SK-N-SH treated with all-trans-retinoic acid at 6 μM for 48 hours (cell line): ENCODE measurements around the gene KAZALD1.
A peak's percentile ranks its signal among the peaks of the same experiment; 100 is the strongest.

Experiments
- ATAC-seq: fragments of 200-7000 bp; cut with Tn5 transposase; 3 replicates; pipeline ENCODE4 v1.9.1; 2020; ENCODE audit warnings: mild to moderate bottlenecking, moderate library complexity
- ARNTL ChIP-seq: fragments of 450-650 bp; formaldehyde crosslinking; IDR thresholded peaks from 2 replicates; pipeline ENCODE4 v1.5.0; 2020; ENCODE audit warnings: low read depth, mild to moderate bottlenecking, moderate library complexity, borderline replicate concordance
- BACH2 ChIP-seq: fragments of 250-450 bp; sonication (Bioruptor Pico); IDR thresholded peaks from 2 replicates; pipeline ENCODE4 v1.9.0; 2021; ENCODE audit warnings: mild to moderate bottlenecking, borderline replicate concordance
- CREB5 ChIP-seq: fragments of 250-450 bp; sonication (Bioruptor Pico); IDR thresholded peaks from 2 replicates; pipeline ENCODE4 v1.5.1; 2020; ENCODE audit warnings: low read depth, mild to moderate bottlenecking, moderate library complexity
- CSRNP3 ChIP-seq: fragments of 250-450 bp; sonication (Bioruptor Pico); IDR thresholded peaks from 2 replicates; pipeline ENCODE4 v1.5.1; 2021; ENCODE audit warnings: mild to moderate bottlenecking, moderate library complexity
- ESRRG ChIP-seq: fragments of 250-450 bp; sonication (Bioruptor Pico); IDR thresholded peaks from 2 replicates; pipeline ENCODE4 v1.6.1; 2021; ENCODE audit warnings: mild to moderate bottlenecking
- GLIS3 ChIP-seq: fragments of 250-450 bp; sonication (Bioruptor Pico); IDR thresholded peaks from 2 replicates; pipeline ENCODE4 v1.5.0; 2020; ENCODE audit warnings: mild to moderate bottlenecking, moderate library complexity
- OSR1 ChIP-seq: fragments of 250-450 bp; sonication (Bioruptor Pico); IDR thresholded peaks from 2 replicates; pipeline ENCODE4 v1.8.0; 2022; ENCODE audit warnings: moderate library complexity, mild to moderate bottlenecking, inconsistent platforms
- POU6F1 ChIP-seq: fragments of 250-450 bp; sonication (Bioruptor Pico); IDR thresholded peaks from 2 replicates; pipeline ENCODE4 v1.8.0; 2021; ENCODE audit warnings: low read depth, mild to moderate bottlenecking, moderate library complexity, borderline replicate concordance
- PPARA ChIP-seq: fragments of 250-450 bp; sonication (Bioruptor Pico); IDR thresholded peaks from 2 replicates; pipeline ENCODE4 v1.5.0; 2020; ENCODE audit warnings: mild to moderate bottlenecking, borderline replicate concordance
- SNAI2 ChIP-seq: fragments of 250-450 bp; sonication (Bioruptor Pico); IDR thresholded peaks from 2 replicates; pipeline ENCODE4 v1.5.0; 2020; ENCODE audit warnings: mild to moderate bottlenecking, moderate library complexity
- TCF4 ChIP-seq: fragments of 250-450 bp; sonication (Bioruptor Pico); IDR thresholded peaks from 2 replicates; pipeline ENCODE4 v1.8.0; 2021; ENCODE audit warnings: mild to moderate bottlenecking, moderate library complexity, borderline replicate concordance
- TOX ChIP-seq: fragments of 250-450 bp; sonication (Bioruptor Pico); IDR thresholded peaks from 2 replicates; pipeline ENCODE4 v1.8.0; 2021; ENCODE audit warnings: mild to moderate bottlenecking, moderate library complexity, borderline replicate concordance
- TSHZ2 ChIP-seq: fragments of 250-450 bp; sonication (Bioruptor Pico); IDR thresholded peaks from 2 replicates; pipeline ENCODE4 v1.5.0; 2020; ENCODE audit warnings: mild to moderate bottlenecking, moderate library complexity
- ZFP3 ChIP-seq: fragments of 250-450 bp; sonication (Bioruptor Pico); IDR thresholded peaks from 2 replicates; pipeline ENCODE4 v1.5.0; 2020; ENCODE audit warnings: mild to moderate bottlenecking, moderate library complexity
- ZNF565 ChIP-seq: fragments of 450-650 bp; formaldehyde crosslinking; conservative IDR thresholded peaks from 2 replicates; pipeline ENCODE4 v1.5.0; 2020; ENCODE audit warnings: low read depth, mild to moderate bottlenecking, moderate library complexity
- ZNF70 ChIP-seq: fragments of 450-650 bp; formaldehyde crosslinking; IDR thresholded peaks from 2 replicates; pipeline ENCODE4 v1.5.0; 2020; ENCODE audit warnings: mild to moderate bottlenecking, moderate library complexity
- ZNF8 ChIP-seq: fragments of 450-650 bp; formaldehyde crosslinking; IDR thresholded peaks from 2 replicates; pipeline ENCODE4 v1.5.0; 2020; ENCODE audit warnings: mild to moderate bottlenecking, moderate library complexity

Gene KAZALD1

GRCh38 chr10:101041252-101041761 is 20.5 kb upstream of the KAZALD1 start:
- TF ChIP-seq ZNF8 (CRISPR knock-in tag) (no peak), BACH2 (CRISPR knock-in tag) (no peak), PPARA (CRISPR knock-in tag) (no peak), ARNTL (CRISPR knock-in tag) (no peak), ESRRG (CRISPR knock-in tag) (no peak), GLIS3 (CRISPR knock-in tag) (no peak), TCF4 (CRISPR knock-in tag) (no peak), CSRNP3 (CRISPR knock-in tag) (no peak), OSR1 (CRISPR knock-in tag) (no peak), TOX (CRISPR knock-in tag) (no peak)
- ATAC-seq, result peak; percentile 85

- ATAC-seq, result no peak
- TF ChIP-seq ZNF565 (CRISPR knock-in tag), result no peak
- no peak for TF ChIP-seq SNAI2
- TF ChIP-seq TOX (CRISPR knock-in tag), result no peak
- TF ChIP-seq OSR1 (CRISPR knock-in tag), result no peak
- TF ChIP-seq POU6F1 (CRISPR knock-in tag), result no peak
- TF ChIP-seq ZNF70, result no peak
- no peak for TF ChIP-seq GLIS3 (CRISPR knock-in tag)
- TF ChIP-seq TCF4 (CRISPR knock-in tag), result no peak
- no peak for TF ChIP-seq TSHZ2 (CRISPR knock-in tag)
- no peak for TF ChIP-seq PPARA (CRISPR knock-in tag)
- no peak for TF ChIP-seq ESRRG (CRISPR knock-in tag)
These were observed 19.7 kb upstream of the KAZALD1 start for GRCh38 chr10:101042118-101042517.

- no peak for TF ChIP-seq PPARA (CRISPR knock-in tag)
- no peak for TF ChIP-seq TSHZ2 (CRISPR knock-in tag)
- TF ChIP-seq TCF4 (CRISPR knock-in tag), result no peak
- TF ChIP-seq CREB5 (CRISPR knock-in tag), result no peak
- TF ChIP-seq ARNTL (CRISPR knock-in tag), result no peak
- TF ChIP-seq ZFP3 (CRISPR knock-in tag), result no peak
- TF ChIP-seq SNAI2, result no peak
- no peak for TF ChIP-seq POU6F1 (CRISPR knock-in tag)
- TF ChIP-seq ZNF8 (CRISPR knock-in tag), result no peak
- no peak for TF ChIP-seq ESRRG (CRISPR knock-in tag)
- no peak for TF ChIP-seq ZNF565 (CRISPR knock-in tag)
- peak; percentile 92 for ATAC-seq
These were observed 19.0 kb upstream of the KAZALD1 start for GRCh38 chr10:101042667-101043362.
